GM19043 (cell line): ENCODE measurements around the gene IRF7.

ENCODE experiments used
- ATAC-seq: cut with Tn5 transposase; IDR thresholded peaks from one replicate; pipeline ENCODE4 v1.9.1; 2021; ENCODE audit warnings: low read depth; ENCODE audit not compliant: unreplicated experiment

The IRF7 gene

DNA sequence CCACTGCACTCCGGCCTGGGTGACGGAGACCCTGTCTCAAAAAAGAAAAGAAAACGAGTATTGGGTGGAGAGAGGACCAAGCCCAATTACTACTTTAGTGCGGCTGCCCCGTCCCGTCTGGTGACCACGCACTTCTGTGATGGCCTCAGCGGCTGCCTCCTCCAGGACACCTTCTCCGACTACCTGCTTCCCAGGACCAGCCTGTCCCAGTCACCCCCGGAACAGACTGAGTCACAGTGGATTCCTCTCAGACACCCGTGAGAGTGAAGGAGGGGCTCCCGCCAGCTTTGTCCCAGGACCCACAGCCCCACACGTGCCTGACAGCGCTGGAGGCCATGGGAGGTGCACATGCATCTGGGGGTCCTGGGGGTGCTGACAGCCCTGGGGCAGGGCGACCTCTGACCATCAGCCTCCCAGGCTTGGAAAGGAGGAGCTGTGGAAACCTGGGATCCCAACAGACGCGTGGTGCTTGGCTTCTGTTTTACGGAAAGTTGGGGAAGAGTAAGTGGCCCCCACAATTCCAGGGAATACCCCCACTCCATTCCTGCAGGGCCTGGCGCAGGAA, 26.1 kb upstream of the IRF7 start:
- ATAC-seq, result no peak

DNA sequence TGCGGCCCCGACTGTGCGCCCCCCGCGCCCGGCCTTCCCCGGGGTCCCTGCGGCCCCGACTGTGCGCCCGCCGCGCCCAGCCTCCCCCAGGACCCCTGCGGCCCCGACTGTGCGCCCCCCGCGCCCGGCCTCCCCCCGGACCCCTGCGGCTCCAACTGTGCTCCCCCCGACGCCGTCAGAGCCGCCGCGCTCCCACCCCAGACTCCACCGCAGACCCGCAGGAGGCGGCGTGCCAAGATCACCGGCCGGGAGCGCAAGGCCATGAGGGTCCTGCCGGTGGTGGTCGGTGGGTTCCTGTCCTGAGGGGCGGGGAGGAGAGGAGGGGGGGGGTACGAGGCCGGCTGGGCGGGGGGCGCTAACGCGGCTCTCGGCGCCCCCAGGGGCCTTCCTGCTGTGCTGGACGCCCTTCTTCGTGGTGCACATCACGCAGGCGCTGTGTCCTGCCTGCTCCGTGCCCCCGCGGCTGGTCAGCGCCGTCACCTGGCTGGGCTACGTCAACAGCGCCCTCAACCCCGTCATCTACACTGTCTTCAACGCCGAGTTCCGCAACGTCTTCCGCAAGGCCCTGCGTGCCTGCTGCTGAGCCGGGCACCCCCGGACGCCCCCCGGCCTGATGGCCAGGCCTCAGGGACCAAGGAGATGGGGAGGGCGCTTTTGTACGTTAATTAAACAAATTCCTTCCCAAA, 24.4 kb upstream of the IRF7 start:
- ATAC-seq, result no peak

- no peak for ATAC-seq
Observed at GRCh38 chr11:639332-639955, 23.7 kb upstream of the IRF7 start.

DNA sequence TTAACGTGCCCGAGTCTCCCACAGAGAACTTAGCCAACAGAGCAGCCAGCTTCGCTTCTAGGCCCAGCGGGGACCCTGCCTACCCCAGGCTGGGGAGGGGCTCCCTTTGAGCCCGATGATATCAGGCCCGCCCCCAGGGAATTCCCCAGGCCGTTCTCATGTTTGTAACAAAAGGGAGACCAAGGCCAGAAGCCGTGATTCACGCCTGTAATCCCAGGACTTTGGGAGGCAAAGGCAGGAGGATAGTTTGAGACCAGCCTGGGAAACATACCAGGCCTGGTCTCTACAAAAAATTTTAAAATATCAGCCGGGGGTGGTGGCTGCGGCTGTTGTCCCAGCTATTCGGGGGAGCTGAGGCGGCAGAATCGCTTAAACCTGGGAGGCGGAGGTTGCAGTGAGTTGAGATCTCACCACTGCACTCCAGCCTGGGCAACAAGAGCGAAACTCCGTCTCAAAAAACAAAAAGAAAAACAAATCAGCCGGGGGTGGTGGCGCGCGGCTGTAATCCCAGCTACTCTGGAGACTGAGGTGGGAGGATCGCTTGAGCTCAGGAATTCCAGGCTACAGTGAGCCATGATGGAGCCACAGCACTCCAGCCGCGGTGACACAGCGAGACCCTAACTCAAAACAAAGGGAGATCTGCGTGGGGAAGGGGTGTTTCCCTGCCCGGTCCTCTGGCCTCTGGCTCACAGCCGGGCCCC, 23.0 kb upstream of the IRF7 start:
- no peak for ATAC-seq

GRCh38 chr11:637593-638521, 22.1 kb upstream of the IRF7 start:
- no peak for ATAC-seq

DNA sequence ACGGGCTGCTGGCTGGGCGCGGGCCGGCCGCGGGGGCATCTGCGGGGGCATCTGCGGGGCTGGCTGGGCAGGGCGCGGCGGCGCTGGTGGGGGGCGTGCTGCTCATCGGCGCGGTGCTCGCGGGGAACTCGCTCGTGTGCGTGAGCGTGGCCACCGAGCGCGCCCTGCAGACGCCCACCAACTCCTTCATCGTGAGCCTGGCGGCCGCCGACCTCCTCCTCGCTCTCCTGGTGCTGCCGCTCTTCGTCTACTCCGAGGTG, 21.5 kb upstream of the IRF7 start:
- ATAC-seq, result no peak

- ATAC-seq, result no peak
Observed at GRCh38 chr11:636511-637332, 21.0 kb upstream of the IRF7 start, which contains the start of gene DRD4. DRD4 (plus strand) TSS chr11:637269; CDS start chr11:637305, 36 bp downstream.

DNA sequence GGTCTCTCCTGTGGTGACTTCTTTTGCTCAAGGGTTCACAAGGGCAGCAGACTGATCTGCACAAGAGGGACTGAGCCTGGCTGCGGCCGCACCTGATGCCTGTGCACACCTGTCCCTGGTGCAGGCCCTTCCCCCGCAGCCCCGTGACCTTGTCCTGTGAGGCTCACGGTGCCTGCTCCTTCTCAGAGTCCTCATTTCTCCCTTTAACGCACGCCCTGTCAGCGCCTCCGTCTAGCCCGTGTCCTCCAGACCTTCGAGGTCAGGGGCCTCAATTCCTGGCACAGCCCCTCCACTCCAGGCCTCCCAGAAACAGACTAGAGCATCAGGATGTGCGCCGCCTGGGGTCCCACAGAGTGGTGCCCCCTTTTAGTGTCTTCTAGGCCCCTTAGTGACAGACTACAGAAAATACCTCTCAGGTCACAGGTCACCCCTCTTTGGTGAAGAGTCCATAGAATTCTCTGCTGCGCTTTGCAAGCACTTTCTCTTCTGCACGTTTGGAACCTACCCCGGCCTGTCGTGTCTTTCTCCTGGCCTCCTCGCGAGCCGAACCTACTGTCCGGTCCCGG, 20.3 kb upstream of the IRF7 start:
- ATAC-seq, result no peak

- no peak for ATAC-seq
Observed at GRCh38 chr11:630871-631270, 15.1 kb upstream of the IRF7 start.

GRCh38 chr11:629237-629583, 13.5 kb upstream of the IRF7 start:
- ATAC-seq, result no peak

- ATAC-seq, result no peak
Observed at GRCh38 chr11:628056-628455, 12.3 kb upstream of the IRF7 start.

GRCh38 chr11:627308-627576, 11.5 kb upstream of the IRF7 start:
- ATAC-seq, result no peak

DNA sequence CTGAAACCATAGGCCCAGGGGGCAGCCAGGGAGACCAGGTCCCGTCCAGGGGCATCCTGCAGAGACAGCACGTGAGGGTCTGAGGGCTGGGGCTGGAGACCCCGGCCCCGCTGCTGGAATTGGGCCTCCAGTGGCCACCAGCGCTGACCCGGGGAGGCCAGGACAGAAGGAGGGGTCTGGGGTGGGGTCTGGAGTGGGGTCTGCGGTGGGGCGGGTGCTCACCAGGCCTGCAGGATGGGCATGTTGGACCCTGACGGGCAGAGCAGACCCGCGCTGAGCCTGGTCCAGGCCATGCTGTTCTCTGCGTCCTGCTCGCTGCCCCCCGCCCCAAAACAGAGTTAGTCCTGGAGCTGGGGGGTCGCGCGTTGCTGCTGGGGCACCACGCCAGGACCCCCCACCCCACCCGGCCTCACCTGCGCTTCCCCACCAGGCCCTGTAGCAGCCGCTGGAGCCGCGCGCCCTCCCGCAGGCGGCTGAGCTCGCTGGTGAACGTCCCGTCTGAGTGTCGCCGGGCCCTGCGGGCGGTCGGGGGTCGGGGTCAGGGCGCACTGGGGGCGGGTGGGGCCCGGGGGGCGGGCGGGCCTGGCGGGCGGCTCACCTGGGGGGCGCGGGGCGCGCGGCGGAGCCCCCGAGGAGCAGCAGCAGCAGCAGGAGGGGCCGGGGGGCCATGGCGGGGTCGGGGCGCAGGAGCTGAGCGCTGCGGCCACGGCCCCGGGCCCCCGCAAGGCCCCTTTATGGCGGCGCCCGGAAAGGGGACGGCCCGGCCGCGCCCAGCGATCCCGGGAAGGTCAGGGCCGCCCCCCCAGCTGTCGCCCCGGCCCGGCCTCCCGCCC, 10.9 kb upstream of the IRF7 start, which contains the start of gene SCT:
Gene SCT, minus strand, starts transcription at position 707 of the 833 bp plus-strand sequence. Its CDS starts 38 bp downstream, at position 669.
- no peak for ATAC-seq

DNA sequence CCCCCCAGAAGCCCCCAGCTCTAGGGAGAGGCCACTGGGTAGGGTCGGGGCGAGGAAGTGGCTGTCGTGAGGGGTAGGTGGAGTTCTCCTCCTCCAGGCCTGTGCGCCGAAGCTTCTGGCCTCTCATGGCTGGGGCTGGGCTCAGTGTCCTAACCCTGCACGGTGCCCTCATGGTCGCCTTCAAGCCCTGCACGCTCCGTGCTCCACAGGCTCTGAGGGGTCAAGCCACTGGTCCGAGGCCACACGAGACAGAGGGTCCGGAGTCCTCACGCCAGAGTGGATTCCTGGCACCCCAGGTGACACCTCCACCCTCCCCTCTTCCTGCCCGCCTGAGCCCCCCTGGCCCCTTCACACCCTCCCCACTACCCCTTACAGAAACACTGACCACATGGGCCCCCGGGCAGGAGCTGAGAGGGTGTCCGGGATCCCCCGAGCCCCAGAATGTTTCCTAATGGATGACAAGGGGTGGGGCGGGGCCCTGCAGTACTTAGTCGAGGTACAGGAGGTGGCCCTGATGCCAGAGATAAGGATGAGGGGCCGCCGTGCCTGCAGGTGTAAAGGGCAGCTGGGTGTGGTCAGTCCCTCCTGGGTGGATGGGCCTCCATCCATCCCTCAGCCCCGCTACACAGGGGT, 10.0 kb upstream of the IRF7 start:
- ATAC-seq, result no peak

- ATAC-seq, result no peak
Observed at GRCh38 chr11:624705-625635, 9.2 kb upstream of the IRF7 start, which contains the start of gene CDHR5. CDHR5 (minus strand) TSS chr11:624955; CDS start chr11:624902, 53 bp downstream.

DNA sequence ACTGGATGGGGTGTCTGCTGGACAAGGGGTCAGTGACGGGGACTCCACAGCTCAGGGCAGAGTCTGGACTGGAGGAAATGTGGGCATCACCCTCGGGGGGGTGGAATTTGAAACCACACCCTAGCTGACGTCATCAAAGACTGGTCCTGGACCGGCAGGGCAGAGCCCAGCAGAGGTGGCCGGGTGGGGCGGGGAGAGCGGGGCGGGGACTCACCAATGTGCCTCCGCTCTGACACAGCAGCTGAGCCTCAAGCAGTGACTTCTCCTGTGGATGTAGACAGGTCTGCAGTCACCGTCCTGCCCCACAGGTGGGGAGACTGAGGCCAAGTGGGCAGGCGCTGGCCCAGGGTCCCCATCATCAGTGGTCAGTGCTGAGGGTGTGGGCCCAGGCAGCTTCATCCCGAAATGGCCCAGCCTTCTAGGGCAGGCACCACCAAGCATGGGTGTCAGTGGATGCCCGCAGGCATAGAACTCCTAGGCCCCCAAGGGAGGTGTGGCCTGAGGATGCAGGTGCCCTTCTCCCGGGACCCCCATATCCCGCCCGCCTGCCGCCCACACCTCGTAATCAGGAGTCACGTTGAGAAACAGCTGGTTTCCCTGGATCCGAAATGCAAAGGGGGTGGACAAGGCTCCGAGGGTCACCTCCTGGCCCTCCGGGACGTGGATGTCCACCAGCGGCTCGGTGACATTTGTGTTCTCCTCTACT, 8.4 kb upstream of the IRF7 start:
- no peak for ATAC-seq
